IMR-90 (cell line): ENCODE measurements around the gene SLN. TPM values are rescaled to one million over a fixed set of nuclear protein-coding genes. Genes with fewer than 3 reads are reported as not detected.

ENCODE experiments used
- ATAC-seq: fragments of 200-7000 bp; cut with Tn5 transposase; 2 replicates; pipeline ENCODE4 v1.9.1; 2020; ENCODE audit warnings: low read depth, mild to moderate bottlenecking, moderate library complexity
- BruUV-seq: library from RNA; stranded (reverse); fragments of 400-500 nt; replicated peaks from 2 replicates; lab custom pipeline; 2021; lab: Mats Ljungman, UMichigan
- CTCF ChIA-PET: fragments of 300-600 bp; formaldehyde crosslinking; extraction: SDS; loops from one replicate; lab custom pipeline; 2021; ENCODE audit warnings: antibody characterized with exemption; lab: Yijun Ruan, JAX
- POLR2A ChIA-PET: fragments of 300-600 bp; sonication (Branson Sonifier 250); formaldehyde crosslinking; loops from one replicate; lab custom pipeline; 2022; ENCODE audit warnings: antibody characterized with exemption; ENCODE audit not compliant: unreplicated experiment; lab: Charles Lee
- DNase-seq: peaks from one replicate; pipeline ENCODE4 v3.0.0; 2013
- H2AFZ ChIP-seq: replicated peaks from 2 replicates; pipeline ENCODE3; 2013; ENCODE audit warnings: low read length, mild to moderate bottlenecking; ENCODE audit not compliant: poor library complexity
- H2AK5ac ChIP-seq: 2 replicates; pipeline ENCODE4 v1.6.1; 2013; ENCODE audit warnings: low read depth, low read length, inconsistent platforms
- H2AK9ac ChIP-seq: replicated peaks from 2 replicates; pipeline ENCODE3; 2013; ENCODE audit warnings: mild to moderate bottlenecking, low read depth, low read length, moderate library complexity; ENCODE audit not compliant: poor library complexity
- H2BK120ac ChIP-seq: 2 replicates; pipeline ENCODE4 v1.6.1; 2013; ENCODE audit warnings: low read depth, low read length, inconsistent platforms
- H2BK15ac ChIP-seq: 3 replicates; pipeline ENCODE4 v1.6.1; 2013; ENCODE audit warnings: low read depth, low read length, inconsistent platforms
- H2BK20ac ChIP-seq: 2 replicates; pipeline ENCODE4 v1.6.1; 2013; ENCODE audit warnings: low read depth, mild to moderate bottlenecking, inconsistent platforms, low read length, moderate library complexity
- H2BK5ac ChIP-seq: 2 replicates; pipeline ENCODE4 v1.6.1; 2013; ENCODE audit warnings: mild to moderate bottlenecking, low read depth, low read length, inconsistent platforms; ENCODE audit not compliant: poor library complexity, severe bottlenecking
- H3K14ac ChIP-seq: replicated peaks from 2 replicates; pipeline ENCODE4 v1.6.1; 2013; ENCODE audit warnings: low read depth, low read length, inconsistent platforms
- H3K18ac ChIP-seq: 2 replicates; pipeline ENCODE4 v1.6.1; 2013; ENCODE audit warnings: low read depth, low read length, control low read depth
- H3K23ac ChIP-seq: 2 replicates; pipeline ENCODE4 v1.6.1; 2013; ENCODE audit warnings: low read depth, low read length, inconsistent platforms
- H3K27ac ChIP-seq: 2 replicates; pipeline ENCODE4 v1.5.1; 2013; ENCODE audit warnings: mild to moderate bottlenecking, control low read depth, low read length; ENCODE audit not compliant: insufficient read depth
- H3K27me3 ChIP-seq: 2 replicates; pipeline ENCODE4 v1.6.1; 2013; ENCODE audit warnings: low read length; ENCODE audit not compliant: control insufficient read depth, insufficient read depth
- H3K36me3 ChIP-seq: 2 replicates; pipeline ENCODE4 v1.6.1; 2013; ENCODE audit warnings: low read length, mixed read lengths; ENCODE audit not compliant: control insufficient read depth, insufficient read depth
- H3K4ac ChIP-seq: 2 replicates; pipeline ENCODE4 v1.6.1; 2013; ENCODE audit warnings: low read depth, low read length, inconsistent platforms
- H3K4me1 ChIP-seq: 2 replicates; pipeline ENCODE4 v1.6.1; 2013; ENCODE audit warnings: low read length, mixed read lengths; ENCODE audit not compliant: control insufficient read depth, insufficient read depth
- H3K4me2 ChIP-seq: 2 replicates; pipeline ENCODE4 v1.6.1; 2013; ENCODE audit warnings: low read depth, mild to moderate bottlenecking, control low read depth, low read length, moderate library complexity
- H3K4me3 ChIP-seq: 2 replicates; pipeline ENCODE4 v1.5.1; 2013; ENCODE audit warnings: low read depth, mild to moderate bottlenecking, control low read depth, low read length, moderate library complexity; ENCODE audit not compliant: insufficient read depth
- H3K56ac ChIP-seq: 2 replicates; pipeline ENCODE4 v1.6.1; 2013; ENCODE audit warnings: low read length, inconsistent platforms; ENCODE audit not compliant: insufficient read depth; ENCODE audit errors: extremely low read depth
- H3K79me1 ChIP-seq, 2 experiments: 2 replicates each; pipeline ENCODE4 v1.6.1; 2013; ENCODE audit warnings: low read length in 2 of 2, inconsistent platforms in 1 of 2, low read depth in 1 of 2
- H3K9ac ChIP-seq: 2 replicates; pipeline ENCODE4 v1.6.1; 2013; ENCODE audit warnings: low read depth, low read length, control low read depth
- H3K9me1 ChIP-seq: 2 replicates; pipeline ENCODE4 v1.6.1; 2013; ENCODE audit warnings: low read length, inconsistent platforms; ENCODE audit not compliant: insufficient read depth
- H3K9me3 ChIP-seq: 2 replicates; pipeline ENCODE4 v1.6.1; 2013; ENCODE audit warnings: low read length; ENCODE audit not compliant: control insufficient read depth, insufficient read depth
- H4K20me1 ChIP-seq: 2 replicates; pipeline ENCODE4 v1.6.1; 2013; ENCODE audit warnings: low read length, inconsistent platforms; ENCODE audit not compliant: insufficient read depth
- H4K5ac ChIP-seq: 2 replicates; pipeline ENCODE4 v1.6.1; 2013; ENCODE audit warnings: mild to moderate bottlenecking, low read depth, low read length, control low read depth
- H4K8ac ChIP-seq, 2 experiments: 2 replicates each; pipeline ENCODE4 v1.6.1; 2013; ENCODE audit warnings: low read depth in 2 of 2, low read length in 2 of 2, control low read depth in 1 of 2, inconsistent platforms in 1 of 2
- H4K91ac ChIP-seq: 2 replicates; pipeline ENCODE4 v1.6.1; 2013; ENCODE audit warnings: low read depth, low read length, inconsistent platforms; ENCODE audit not compliant: insufficient read depth
- MXI1 ChIP-seq: IDR thresholded peaks from 2 replicates; pipeline ENCODE4 v1.6.1; 2012; ENCODE audit warnings: low read depth, mild to moderate bottlenecking, low read length, moderate library complexity, borderline replicate concordance
- NFE2L2 ChIP-seq: fragments of 150-350 bp; IDR thresholded peaks from 2 replicates; pipeline ENCODE4 v1.6.1; 2016; ENCODE audit warnings: low read depth, mild to moderate bottlenecking, low read length
- WGBS, 2 experiments: methylation state at CpG; one replicate each; pipeline versions ENCODE4 v1.1.5 to v1.1.7; 2013; ENCODE audit warnings: missing lambda C conversion rate in 2 of 2; ENCODE audit not compliant: insufficient read length in 1 of 2; ENCODE audit errors: extremely low coverage in 2 of 2; 5-methylcytosine and 5-hydroxymethylcytosine counted together
- dilution Hi-C: fragments of 300-500 bp; cut with HindIII; formaldehyde crosslinking; loops from one replicate; pipeline ENCODE4 v1.14.3; 2018; ENCODE audit warnings: low sequenced_read_pairs; ENCODE audit not compliant: unreplicated experiment
- in situ Hi-C: fragments of 300-500 bp; cut with MboI; formaldehyde crosslinking; loops from 3 replicates; pipeline ENCODE4 v1.14.3; 2019; ENCODE audit warnings: low sequenced_read_pairs, inconsistent platforms, mixed read lengths
- intact Hi-C: fragments of 100-400 bp; cut with micrococcal nuclease; formaldehyde crosslinking; loops from 2 replicates; pipeline ENCODE4 v1.10.0; 2022
- polyA plus RNA-seq, 3 experiments: library from polyadenylated mRNA; depleted of rRNA; stranded (reverse); fragments of >200 nt; gene quantifications; 2 replicates each; pipeline ENCODE4 v1.2.3, GENCODE V29; 2012; ENCODE audit warnings: low replicate concordance in 1 of 3
- total RNA-seq: library from RNA; depleted of rRNA; stranded (reverse); fragments of >200 nt; gene quantifications from 2 replicates; pipeline ENCODE4 v1.2.3, GENCODE V29; 2012

Gene SLN
- total and polyA plus RNA-seq, 2 of the 4 experiments (the other 2 are of a cell fraction), result not detected

DNA sequence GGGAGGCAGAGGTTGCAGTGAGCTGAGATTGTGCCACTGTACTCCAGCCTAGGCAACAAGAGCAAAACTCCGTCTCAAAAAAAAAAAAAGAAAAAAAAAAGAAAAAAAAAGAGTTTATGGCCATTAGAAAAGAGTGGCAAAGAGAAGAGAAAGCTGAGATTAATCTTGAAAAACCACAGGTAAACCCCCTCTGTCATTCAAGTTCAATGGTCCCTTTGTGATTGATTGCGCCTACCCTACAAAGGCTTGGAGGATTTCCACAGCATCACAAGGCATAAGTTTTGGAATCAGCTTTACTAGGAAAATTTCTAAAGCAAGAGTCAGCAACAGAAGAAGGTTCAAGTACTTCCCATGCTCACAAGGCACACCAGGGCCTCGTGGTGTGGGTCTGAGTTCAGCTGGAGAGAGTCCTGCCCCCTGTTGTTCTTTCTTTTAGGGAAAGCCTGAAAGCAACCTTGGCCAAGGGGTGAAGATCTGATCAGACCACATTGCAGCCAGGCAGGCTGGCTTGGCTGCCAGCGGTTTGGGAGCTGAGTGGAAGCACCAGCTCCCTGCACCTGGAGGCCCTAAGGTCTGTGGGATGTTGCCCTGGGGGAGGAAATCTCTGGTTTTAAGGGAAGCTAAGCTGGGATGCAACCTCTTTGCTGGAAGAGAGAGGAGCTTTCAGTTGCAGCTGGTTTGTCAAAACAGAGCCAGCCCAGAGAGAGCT, 41.8 kb downstream of the SLN start:
- Histone ChIP-seq H3K4me2 (no peak overlapping the region), H3K9ac (no peak overlapping the region), H3K4ac (no peak overlapping the region), H3K18ac (no peak overlapping the region), H2AK5ac (no peak overlapping the region), H3K27me3 (peaks cover 4% of the 10 kb centered on the region), H4K5ac (no peak overlapping the region), H2AK9ac (no peak overlapping the region), H3K9me1 (no peaks in the 10 kb centered on the region), H2BK20ac (no peak overlapping the region), H4K91ac (no peak overlapping the region), H2AFZ (no peak overlapping the region), H3K36me3 (no peaks in the 10 kb centered on the region), H3K4me1 (no peaks in the 10 kb centered on the region), H3K56ac (no peak overlapping the region), H3K9me3 (no peaks in the 10 kb centered on the region), H3K4me3 (no peak overlapping the region), H2BK15ac (no peak overlapping the region), H2BK5ac (no peak overlapping the region), H3K79me1 (no peaks in the 10 kb centered on the region), H3K23ac (no peak overlapping the region), H4K20me1 (no peaks in the 10 kb centered on the region), H3K27ac (no peak overlapping the region), H4K8ac (no peak overlapping the region), H2BK120ac (no peak overlapping the region), H3K14ac (no peak overlapping the region)
- no CpG with 5 or more reads among the region's 4 CpGs for WGBS, 2 experiments
- ChIA-PET POLR2A (interaction anchor here (0.7 kb wide), 1 partner anchor 64 kb away, joined by 3 read pairs; no protein-coding TSS in a partner anchor), CTCF (interaction anchor here (0.5 kb wide), 1 partner anchor 684 kb away, joined by 3 read pairs; no protein-coding TSS in a partner anchor)
- in situ Hi-C loops (no loop called here), dilution Hi-C loops (no loop called here), intact Hi-C loops (no loop called here)
- TF ChIP-seq NFE2L2 (no peak), MXI1 (no peak)
- DNase-seq, result no peak
- no peak for ATAC-seq
- no TSS peak for BruUV-seq
